ENCODE measurements around the gene TMSB15C. TPM values are rescaled to one million over a fixed set of nuclear protein-coding genes. Genes with fewer than 3 reads are reported as not detected.

The TMSB15C gene
- total and polyA plus RNA-seq, 2 experiments from 2014 or later, result 0.39 to 4.1 TPM

DNA sequence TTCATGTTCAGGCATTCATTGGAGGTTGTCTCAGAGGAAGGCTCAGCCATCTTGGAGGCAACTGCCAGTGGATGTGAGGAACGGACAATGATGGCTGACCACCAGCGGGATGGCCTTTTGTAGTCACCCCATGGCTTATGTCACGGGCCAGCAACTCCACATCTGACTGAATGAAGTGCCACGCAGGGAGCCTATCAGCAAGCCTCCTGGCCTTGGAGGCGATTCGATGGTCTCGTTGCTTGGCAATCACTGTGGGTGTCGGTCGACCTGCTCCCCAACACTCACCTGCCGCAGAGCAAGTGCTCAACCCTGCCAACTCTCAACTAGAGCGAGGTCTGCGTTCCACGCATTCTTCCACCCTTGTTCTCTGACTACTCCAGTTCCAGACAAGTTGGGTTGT, 28.9 kb downstream of the TMSB15C start:
- no peaks in the 10 kb centered on the region for H3K27me3 ChIP-seq (replicated peaks; ENCODE audit: insufficient read depth)
- H3K36me3 ChIP-seq (ENCODE audit: low read depth), result no peaks in the 10 kb centered on the region
- no peaks in the 10 kb centered on the region for H3K9me3 ChIP-seq (ENCODE audit: low read depth)
- no peak overlapping the region for H3K4me3 ChIP-seq
- H3K9me2 ChIP-seq (ENCODE audit: insufficient read depth), result no peaks in the 10 kb centered on the region
- DNase-seq, result no peak
- no peak overlapping the region for H3K4me2 ChIP-seq (ENCODE audit: unreplicated experiment)
- no peak overlapping the region for H3K27ac ChIP-seq
- no peak overlapping the region for H2AFZ ChIP-seq
- H3K9ac ChIP-seq, result no peak overlapping the region
- 56 to 66% methylated on average over 7 to 12 of the region's 13 CpGs for WGBS, 2 experiments (ENCODE audit: low coverage in 1 of 2, low lambda C conversion rate in 2 of 2, missing lambda C conversion rate in 2 of 2)
- H3K4me1 ChIP-seq (ENCODE audit: insufficient read depth), result no peaks in the 10 kb centered on the region
- no peaks in the 10 kb centered on the region for H3K79me2 ChIP-seq (ENCODE audit: insufficient read depth)
- H4K20me1 ChIP-seq (ENCODE audit: insufficient read depth), result no peaks in the 10 kb centered on the region
- TF ChIP-seq EZH2 (IDR thresholded peaks at IDR 0.05; ENCODE audit: insufficient read depth, poor library complexity, severe bottlenecking) (no peak), EZH2phosphoT487 (IDR thresholded peaks at IDR 0.05; ENCODE audit: insufficient read depth, low read depth) (no peak)
- no peaks in the 10 kb centered on the region for H3F3A ChIP-seq (ENCODE audit: insufficient read depth)
- in situ Hi-C loops (cut with MboI), result no loop called here

DNA sequence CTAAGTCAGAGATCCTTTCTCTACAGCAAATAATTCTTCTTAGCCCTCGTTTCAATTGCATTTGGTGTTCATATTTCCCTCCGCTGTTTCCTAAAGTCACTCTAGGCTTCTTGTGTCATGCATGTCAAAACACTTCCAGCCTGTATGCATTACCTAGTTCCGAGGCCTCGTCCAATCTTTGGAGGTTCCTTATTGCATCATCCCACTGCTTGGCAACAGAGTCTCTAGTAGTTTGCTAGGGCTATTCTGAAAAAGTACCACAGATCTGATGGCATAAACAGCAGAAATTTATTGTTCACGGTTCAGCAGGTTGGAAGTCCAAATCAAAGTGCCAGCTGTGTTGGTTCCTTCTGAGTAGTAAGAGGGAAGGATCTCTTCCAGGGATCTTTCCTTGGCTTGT, 30.4 kb downstream of the TMSB15C start:
- no peaks in the 10 kb centered on the region for H3K4me1 ChIP-seq (ENCODE audit: insufficient read depth)
- no peak for DNase-seq
- H3K36me3 ChIP-seq (ENCODE audit: low read depth), result no peaks in the 10 kb centered on the region
- no peaks in the 10 kb centered on the region for H3K79me2 ChIP-seq (ENCODE audit: insufficient read depth)
- TF ChIP-seq EZH2 (IDR thresholded peaks at IDR 0.05; ENCODE audit: insufficient read depth, poor library complexity, severe bottlenecking) (no peak), EZH2phosphoT487 (IDR thresholded peaks at IDR 0.05; ENCODE audit: insufficient read depth, low read depth) (no peak)
- in situ Hi-C loops (cut with MboI), result no loop called here
- H3F3A ChIP-seq (ENCODE audit: insufficient read depth), result no peaks in the 10 kb centered on the region
- H3K4me2 ChIP-seq (ENCODE audit: unreplicated experiment), result no peak overlapping the region
- no peak overlapping the region for H3K9ac ChIP-seq
- no peak overlapping the region for H2AFZ ChIP-seq
- WGBS, 2 experiments (ENCODE audit: low coverage in 1 of 2, low lambda C conversion rate in 2 of 2, missing lambda C conversion rate in 2 of 2), result 26 to 31% methylated on average over 5 of the region's 5 CpGs
- H4K20me1 ChIP-seq (ENCODE audit: insufficient read depth), result no peaks in the 10 kb centered on the region
- no peak overlapping the region for H3K27ac ChIP-seq
- no peaks in the 10 kb centered on the region for H3K27me3 ChIP-seq (replicated peaks; ENCODE audit: insufficient read depth)
- H3K9me3 ChIP-seq (ENCODE audit: low read depth), result no peaks in the 10 kb centered on the region
- H3K9me2 ChIP-seq (ENCODE audit: insufficient read depth), result no peaks in the 10 kb centered on the region
- no peak overlapping the region for H3K4me3 ChIP-seq

DNA sequence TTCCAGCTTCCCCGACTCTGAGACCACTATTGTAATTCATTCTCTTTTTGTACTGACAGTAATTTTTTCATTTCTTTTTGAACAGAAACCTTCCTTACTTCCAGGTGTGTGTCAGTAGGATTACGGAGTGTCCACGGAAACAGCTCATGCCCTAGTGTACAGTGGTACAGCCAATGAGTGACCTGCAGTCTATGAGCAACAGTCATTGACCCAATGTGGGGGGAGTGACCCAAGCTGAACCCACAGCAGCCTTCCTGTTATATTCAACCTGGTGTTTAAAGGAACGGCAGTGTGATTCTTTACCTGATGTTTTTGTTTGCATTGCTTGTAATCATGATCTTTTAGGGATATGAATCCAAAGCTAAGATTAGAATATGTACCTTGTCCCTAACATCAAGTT, 35.0 kb downstream of the TMSB15C start:
- H3K9ac ChIP-seq, result no peak overlapping the region
- H3K4me2 ChIP-seq (ENCODE audit: unreplicated experiment), result no peak overlapping the region
- no peaks in the 10 kb centered on the region for H3K36me3 ChIP-seq (ENCODE audit: low read depth)
- H3K4me1 ChIP-seq (ENCODE audit: insufficient read depth), result no peaks in the 10 kb centered on the region
- H3K27ac ChIP-seq, result no peak overlapping the region
- H3F3A ChIP-seq (ENCODE audit: insufficient read depth), result no peaks in the 10 kb centered on the region
- WGBS, 2 experiments (ENCODE audit: low coverage in 1 of 2, low lambda C conversion rate in 2 of 2, missing lambda C conversion rate in 2 of 2), result 23 to 29% methylated on average over 4 of the region's 4 CpGs
- H3K27me3 ChIP-seq (replicated peaks; ENCODE audit: insufficient read depth), result no peaks in the 10 kb centered on the region
- TF ChIP-seq EZH2phosphoT487 (IDR thresholded peaks at IDR 0.05; ENCODE audit: insufficient read depth, low read depth) (no peak), EZH2 (IDR thresholded peaks at IDR 0.05; ENCODE audit: insufficient read depth, poor library complexity, severe bottlenecking) (no peak)
- in situ Hi-C loops (cut with MboI), result no loop called here
- H3K9me2 ChIP-seq (ENCODE audit: insufficient read depth), result no peaks in the 10 kb centered on the region
- H3K79me2 ChIP-seq (ENCODE audit: insufficient read depth), result no peaks in the 10 kb centered on the region
- no peak for DNase-seq
- no peaks in the 10 kb centered on the region for H3K9me3 ChIP-seq (ENCODE audit: low read depth)
- H3K4me3 ChIP-seq, result no peak overlapping the region
- no peak overlapping the region for H2AFZ ChIP-seq
- H4K20me1 ChIP-seq (ENCODE audit: insufficient read depth), result no peaks in the 10 kb centered on the region

DNA sequence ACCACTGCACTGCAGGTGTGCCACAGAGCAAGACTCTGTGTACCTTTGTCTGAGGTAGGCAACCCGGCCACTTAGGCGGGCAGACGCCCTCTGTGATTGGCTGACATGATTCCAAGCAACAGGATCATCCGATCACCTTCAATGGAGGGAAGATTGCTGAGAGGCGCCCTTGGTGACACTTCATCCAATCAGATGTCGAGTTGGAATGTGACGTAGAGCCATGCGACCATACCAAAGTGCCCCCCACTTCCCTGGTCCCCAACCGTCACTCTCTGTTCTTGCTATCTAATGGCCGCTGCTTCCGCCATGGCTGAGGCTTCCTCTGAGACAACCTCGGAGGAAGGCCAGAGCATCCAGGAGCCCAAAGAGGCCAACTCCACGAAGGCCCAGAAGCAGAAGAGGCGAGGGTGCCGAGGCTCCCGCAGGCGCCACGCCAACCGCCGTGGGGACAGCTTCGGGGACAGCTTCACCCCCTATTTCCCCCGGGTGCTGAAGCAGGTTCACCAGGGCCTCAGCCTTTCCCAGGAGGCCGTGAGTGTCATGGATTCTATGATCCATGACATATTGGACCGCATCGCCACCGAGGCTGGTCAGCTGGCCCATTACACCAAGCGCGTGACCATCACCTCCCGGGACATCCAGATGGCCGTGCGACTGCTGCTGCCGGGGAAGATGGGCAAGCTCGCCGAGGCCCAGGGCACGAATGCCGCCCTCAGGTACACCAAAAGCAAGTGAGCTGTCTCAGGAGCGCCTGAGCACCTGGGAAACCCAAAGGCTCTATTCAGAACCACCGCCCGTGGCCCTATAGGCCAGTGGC, 36.1 kb downstream of the TMSB15C start, which contains the start of gene H2BW2:
Gene H2BW2, plus strand, starts transcription at position 268 of the 817 bp plus-strand sequence. Its CDS starts 39 bp downstream, at position 307.
- Histone ChIP-seq H3K27ac (no peak within 1 kb of the TSS), H3F3A (ENCODE audit: insufficient read depth) (no peaks in the 10 kb centered on the region), H3K79me2 (ENCODE audit: insufficient read depth) (no peaks in the 10 kb centered on the region), H3K4me1 (ENCODE audit: insufficient read depth) (no peaks in the 10 kb centered on the region), H3K36me3 (ENCODE audit: low read depth) (no peaks in the 10 kb centered on the region), H3K9ac (no peak within 1 kb of the TSS), H3K9me2 (ENCODE audit: insufficient read depth) (no peaks in the 10 kb centered on the region), H3K9me3 (ENCODE audit: low read depth) (no peaks in the 10 kb centered on the region), H3K4me2 (ENCODE audit: unreplicated experiment) (no peak within 1 kb of the TSS), H3K27me3 (replicated peaks; ENCODE audit: insufficient read depth) (no peaks in the 10 kb centered on the region), H2AFZ (no peak within 1 kb of the TSS), H4K20me1 (ENCODE audit: insufficient read depth) (no peaks in the 10 kb centered on the region), H3K4me3 (no peak within 1 kb of the TSS)
- DNase-seq, result no peak
- in situ Hi-C loops (cut with MboI), result no loop called here
- WGBS, 2 experiments (ENCODE audit: low coverage in 1 of 2, low lambda C conversion rate in 2 of 2, missing lambda C conversion rate in 2 of 2), result 70 to 76% methylated on average over 10 to 37 of the region's 39 CpGs
- no peak for TF ChIP-seq EZH2phosphoT487 (IDR thresholded peaks at IDR 0.05; ENCODE audit: insufficient read depth, low read depth)

Other genes with a start within 250 kb of the TMSB15C start
- 0.89 and 1.5 TPM in 2 replicates for gene RAB9B, start 244.0 kb downstream of the TMSB15C start, total RNA-seq (2014; rRNA removed; shearing (Covaris generic))
- gene RAB9B, start 244.0 kb downstream of the TMSB15C start, polyA plus RNA-seq (2016; fragmentation: Nextera tagmentation; extraction: Ambion mirVana), result 0.80 and 0.81 TPM in 2 replicates
- 0.63 and 1.4 TPM in 2 replicates for gene TMSB15B, start 113.6 kb downstream of the TMSB15C start, total RNA-seq (2014; rRNA removed; shearing (Covaris generic))
- gene TMSB15B, start 113.6 kb downstream of the TMSB15C start, polyA plus RNA-seq (2016; fragmentation: Nextera tagmentation; extraction: Ambion mirVana), result 7.3 and 8.7 TPM in 2 replicates
- gene H2BW1, start 62.5 kb downstream of the TMSB15C start, total RNA-seq (2014; rRNA removed; shearing (Covaris generic)), result not detected in 2 replicates
- gene H2BW1, start 62.5 kb downstream of the TMSB15C start, polyA plus RNA-seq (2016; fragmentation: Nextera tagmentation; extraction: Ambion mirVana), result not detected in 2 replicates
- not detected in 2 replicates for gene H2BW2, start 36.3 kb downstream of the TMSB15C start, total RNA-seq (2014; rRNA removed; shearing (Covaris generic))
- not detected in 2 replicates for gene H2BW2, start 36.3 kb downstream of the TMSB15C start, polyA plus RNA-seq (2016; fragmentation: Nextera tagmentation; extraction: Ambion mirVana)
- gene ZCCHC18, start 36.3 kb upstream of the TMSB15C start, total RNA-seq (2014; rRNA removed; shearing (Covaris generic)), result 1.4 TPM in 1 of 2 replicates, not detected in the other
- gene ZCCHC18, start 36.3 kb upstream of the TMSB15C start, polyA plus RNA-seq (2016; fragmentation: Nextera tagmentation; extraction: Ambion mirVana), result 0.57 and 0.58 TPM in 2 replicates
- gene SLC25A53, start 80.8 kb upstream of the TMSB15C start, total RNA-seq (2014; rRNA removed; shearing (Covaris generic)), result 6.1 and 9.9 TPM in 2 replicates
- gene SLC25A53, start 80.8 kb upstream of the TMSB15C start, polyA plus RNA-seq (2016; fragmentation: Nextera tagmentation; extraction: Ambion mirVana), result 6.0 and 6.2 TPM in 2 replicates
- 16.1 and 16.9 TPM in 2 replicates for gene FAM199X, start 90.2 kb upstream of the TMSB15C start, total RNA-seq (2014; rRNA removed; shearing (Covaris generic))
- gene FAM199X, start 90.2 kb upstream of the TMSB15C start, polyA plus RNA-seq (2016; fragmentation: Nextera tagmentation; extraction: Ambion mirVana), result 8.1 and 9.7 TPM in 2 replicates
- not detected in 2 replicates for gene ESX1, start 178.7 kb upstream of the TMSB15C start, total RNA-seq (2014; rRNA removed; shearing (Covaris generic))
- gene ESX1, start 178.7 kb upstream of the TMSB15C start, polyA plus RNA-seq (2016; fragmentation: Nextera tagmentation; extraction: Ambion mirVana), result not detected in 2 replicates